Smooth muscle cell (in vitro differentiated cells): Measurements from ENCODE around the gene ELOVL2. TPM values are rescaled to one million over a fixed set of nuclear protein-coding genes. Genes with fewer than 3 reads are reported as not detected.

ENCODE experiments used
- DNase-seq: peaks from one replicate; lab custom pipeline; 2025; ENCODE audit not compliant: unreplicated experiment; lab: John Stamatoyannopoulos, UW
- H2AFZ ChIP-seq: fragments of 200-600 bp; sonication (generic); 2 replicates; pipeline ENCODE4 v1.6.0; 2016; ENCODE audit warnings: antibody characterized with exemption, low read depth, mild to moderate bottlenecking
- H3F3A ChIP-seq: fragments of 200-600 bp; sonication (generic); 2 replicates; pipeline ENCODE4 v1.6.0; 2017; ENCODE audit warnings: antibody characterized with exemption, low read depth
- H3K27ac ChIP-seq: fragments of 200-600 bp; sonication (generic); 2 replicates; pipeline ENCODE4 v1.5.1; 2016; ENCODE audit warnings: low read depth, mild to moderate bottlenecking
- H3K27me3 ChIP-seq: fragments of 200-600 bp; sonication (generic); 2 replicates; pipeline ENCODE4 v1.6.1; 2016; ENCODE audit warnings: low read depth, mild to moderate bottlenecking
- H3K36me3 ChIP-seq: fragments of 200-600 bp; sonication (generic); 2 replicates; pipeline ENCODE4 v1.5.1; 2016; ENCODE audit warnings: low read depth
- H3K4me1 ChIP-seq: fragments of 200-600 bp; sonication (generic); 2 replicates; pipeline ENCODE4 v1.5.1; 2016; ENCODE audit warnings: low read depth
- H3K4me2 ChIP-seq: fragments of 200-600 bp; sonication (generic); 2 replicates; pipeline ENCODE4 v1.6.0; 2016; ENCODE audit warnings: mild to moderate bottlenecking
- H3K4me3 ChIP-seq: fragments of 200-600 bp; sonication (generic); 2 replicates; pipeline ENCODE4 v1.5.1; 2016; ENCODE audit warnings: mild to moderate bottlenecking
- H3K79me2 ChIP-seq: fragments of 200-600 bp; sonication (generic); 2 replicates; pipeline ENCODE4 v1.6.0; 2016; ENCODE audit warnings: low read depth, mild to moderate bottlenecking
- H3K9ac ChIP-seq: fragments of 200-600 bp; sonication (generic); 2 replicates; pipeline ENCODE4 v1.6.0; 2016; ENCODE audit warnings: low read depth
- H3K9me3 ChIP-seq: fragments of 200-600 bp; sonication (generic); replicated peaks from 2 replicates; pipeline ENCODE4 v1.5.1; 2016; ENCODE audit warnings: low read depth
- H4K20me1 ChIP-seq: fragments of 200-600 bp; sonication (generic); 2 replicates; pipeline ENCODE4 v1.6.0; 2016; ENCODE audit warnings: low read depth
- WGBS: methylation state at CpG from one replicate; pipeline ENCODE4 v1.1.7; 2016; ENCODE audit warnings: low lambda C conversion rate; 5-methylcytosine and 5-hydroxymethylcytosine counted together
- polyA plus RNA-seq: library from polyadenylated mRNA; unstranded; fragments of >200 nt; fragmentation: Nextera tagmentation; extraction: Ambion mirVana; gene quantifications from 2 replicates; pipeline ENCODE4 v1.2.1, GENCODE V29; 2016
- total RNA-seq: library from RNA; depleted of rRNA; stranded (reverse); fragments of >200 nt; gene quantifications from 2 replicates; pipeline ENCODE4 v1.2.3, GENCODE V29; 2014
- TF ChIP-seq, protein P1 (sequence below): fragments of 200-600 bp; sonication (generic); IDR thresholded peaks from 2 replicates; pipeline ENCODE4 v1.5.1; 2017; ENCODE audit warnings: borderline replicate concordance, mild to moderate bottlenecking, antibody characterized with exemption; ENCODE audit not compliant: insufficient read depth, poor library complexity, severe bottlenecking

Gene ELOVL2
- total and polyA plus RNA-seq, 2 experiments from 2014 or later, result 15.9 to 28.9 TPM

DNA sequence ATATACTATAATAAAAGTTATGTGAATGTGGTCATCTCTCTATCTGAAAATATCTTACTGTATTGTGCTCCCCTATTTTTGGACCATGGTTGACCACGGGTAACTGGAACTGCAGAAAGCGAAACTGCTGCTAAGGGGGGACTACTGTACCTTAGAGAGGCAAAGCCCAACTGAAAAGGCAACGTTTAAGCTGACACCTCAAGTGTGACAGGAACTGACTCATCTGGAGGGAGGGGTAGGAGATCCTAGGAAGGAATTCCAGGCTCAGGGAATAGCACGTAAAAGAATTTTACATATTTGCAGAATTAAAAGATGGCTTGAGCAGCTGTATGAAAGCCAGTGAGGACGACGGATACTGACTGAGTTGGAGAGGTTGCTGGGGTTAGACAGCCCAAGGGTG lies 34.8 kb downstream of the ELOVL2 start:
- peak overlapping the region; percentile 80 for H3K27ac ChIP-seq
- H2AFZ ChIP-seq, result no peak overlapping the region
- no peaks in the 10 kb centered on the region for H3K27me3 ChIP-seq
- H3K9me3 ChIP-seq, result no peaks in the 10 kb centered on the region
- no peaks in the 10 kb centered on the region for H4K20me1 ChIP-seq
- peaks cover 43% of the 10 kb centered on the region for H3K4me1 ChIP-seq
- H3F3A ChIP-seq, result peaks cover 26% of the 10 kb centered on the region
- DNase-seq, result no peak
- H3K4me2 ChIP-seq, result peak overlapping the region; percentile 57
- H3K36me3 ChIP-seq, result no peaks in the 10 kb centered on the region
- H3K9ac ChIP-seq, result no peak overlapping the region
- no peak overlapping the region for H3K4me3 ChIP-seq
- H3K79me2 ChIP-seq, result no peaks in the 10 kb centered on the region
- 31% methylated on average over 6 of the region's 6 CpGs for WGBS
- TF ChIP-seq, protein P1, sequence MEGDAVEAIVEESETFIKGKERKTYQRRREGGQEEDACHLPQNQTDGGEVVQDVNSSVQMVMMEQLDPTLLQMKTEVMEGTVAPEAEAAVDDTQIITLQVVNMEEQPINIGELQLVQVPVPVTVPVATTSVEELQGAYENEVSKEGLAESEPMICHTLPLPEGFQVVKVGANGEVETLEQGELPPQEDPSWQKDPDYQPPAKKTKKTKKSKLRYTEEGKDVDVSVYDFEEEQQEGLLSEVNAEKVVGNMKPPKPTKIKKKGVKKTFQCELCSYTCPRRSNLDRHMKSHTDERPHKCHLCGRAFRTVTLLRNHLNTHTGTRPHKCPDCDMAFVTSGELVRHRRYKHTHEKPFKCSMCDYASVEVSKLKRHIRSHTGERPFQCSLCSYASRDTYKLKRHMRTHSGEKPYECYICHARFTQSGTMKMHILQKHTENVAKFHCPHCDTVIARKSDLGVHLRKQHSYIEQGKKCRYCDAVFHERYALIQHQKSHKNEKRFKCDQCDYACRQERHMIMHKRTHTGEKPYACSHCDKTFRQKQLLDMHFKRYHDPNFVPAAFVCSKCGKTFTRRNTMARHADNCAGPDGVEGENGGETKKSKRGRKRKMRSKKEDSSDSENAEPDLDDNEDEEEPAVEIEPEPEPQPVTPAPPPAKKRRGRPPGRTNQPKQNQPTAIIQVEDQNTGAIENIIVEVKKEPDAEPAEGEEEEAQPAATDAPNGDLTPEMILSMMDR, result no peak

DNA sequence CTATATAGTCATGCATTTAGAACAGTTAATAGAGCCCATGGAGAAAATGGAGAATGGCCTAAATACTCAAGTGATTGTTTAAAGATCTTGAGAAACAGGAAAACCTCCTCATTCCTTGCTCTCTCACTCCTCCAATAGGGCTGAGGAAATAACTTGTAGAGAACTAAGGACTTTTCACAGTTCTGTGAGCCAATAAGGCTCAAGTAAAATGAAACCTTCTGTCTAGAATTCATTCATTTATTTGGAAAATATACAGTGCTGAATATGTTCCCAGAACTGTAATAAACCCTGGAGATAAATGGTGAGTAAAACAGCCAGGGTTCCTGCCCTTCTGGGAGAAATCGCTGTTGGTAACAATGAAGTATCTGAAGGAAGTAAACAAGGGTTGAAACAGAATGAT lies 35.3 kb downstream of the ELOVL2 start:
- Histone ChIP-seq H3K27ac (peak overlapping the region; percentile 80), H4K20me1 (no peaks in the 10 kb centered on the region), H3K9ac (no peak overlapping the region), H3K36me3 (no peaks in the 10 kb centered on the region), H3K79me2 (no peaks in the 10 kb centered on the region), H3K4me1 (peaks cover 43% of the 10 kb centered on the region), H3K4me3 (no peak overlapping the region), H3K9me3 (no peaks in the 10 kb centered on the region), H3F3A (peaks cover 26% of the 10 kb centered on the region), H3K27me3 (no peaks in the 10 kb centered on the region), H3K4me2 (peak overlapping the region; percentile 57), H2AFZ (no peak overlapping the region)
- TF ChIP-seq, protein P1, result no peak
- DNase-seq, result no peak
- WGBS, result 47% methylated on average over 1 of the region's 1 CpG

DNA sequence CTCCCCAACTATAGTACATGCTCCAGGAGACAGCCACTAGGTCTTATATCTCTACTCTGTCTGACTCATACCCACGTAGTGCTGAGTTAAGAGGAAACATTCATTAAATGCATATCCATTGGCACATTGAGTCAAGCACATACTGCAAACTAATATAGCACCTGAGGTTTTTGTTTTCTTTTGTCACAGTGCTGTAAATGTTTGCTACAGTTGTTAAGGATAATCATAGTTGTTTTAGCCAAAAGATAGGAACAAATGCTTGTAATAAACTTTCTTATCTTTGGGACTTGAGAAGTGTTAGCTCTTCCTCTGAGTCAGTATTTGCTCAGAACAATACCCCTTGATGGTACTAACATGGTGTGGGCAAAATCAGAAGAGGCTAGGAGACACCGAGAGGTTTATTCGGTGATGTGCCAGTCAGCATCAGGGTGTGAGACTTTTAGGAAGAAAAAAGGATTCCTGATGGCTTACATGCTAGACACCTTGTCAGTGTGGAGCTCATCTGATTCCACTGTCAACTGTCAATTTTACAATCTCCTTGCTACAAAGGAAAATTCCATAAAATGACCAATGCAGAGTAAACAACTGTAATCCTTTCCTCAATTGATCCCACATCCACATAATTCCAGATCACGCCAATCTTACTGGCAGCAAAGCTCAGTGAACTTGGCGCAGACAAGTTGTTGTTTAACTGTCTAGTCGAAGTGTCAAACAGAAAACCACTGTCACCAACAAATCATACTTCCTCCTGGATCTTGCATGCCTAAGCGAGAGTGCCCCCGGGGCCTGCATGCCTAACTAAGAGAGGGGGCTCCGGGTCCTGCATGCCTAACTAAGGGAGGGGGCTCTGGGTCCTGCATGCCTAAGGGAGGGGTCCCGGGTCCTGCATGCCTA lies 36.1 kb downstream of the ELOVL2 start:
- H3K27ac ChIP-seq, result peak overlapping the region; percentile 80
- no peak for DNase-seq
- H2AFZ ChIP-seq, result no peak overlapping the region
- no peak overlapping the region for H3K9ac ChIP-seq
- no peaks in the 10 kb centered on the region for H3K36me3 ChIP-seq
- TF ChIP-seq, protein P1, result no peak
- H3K4me1 ChIP-seq, result peaks cover 38% of the 10 kb centered on the region
- 29% methylated on average over 10 of the region's 10 CpGs for WGBS
- H3K9me3 ChIP-seq, result no peaks in the 10 kb centered on the region
- no peaks in the 10 kb centered on the region for H4K20me1 ChIP-seq
- peak overlapping the region; percentile 57 for H3K4me2 ChIP-seq
- no peak overlapping the region for H3K4me3 ChIP-seq
- H3F3A ChIP-seq, result peaks cover 26% of the 10 kb centered on the region
- H3K27me3 ChIP-seq, result no peaks in the 10 kb centered on the region
- no peaks in the 10 kb centered on the region for H3K79me2 ChIP-seq
